Mesenchymal stem cell (in vitro differentiated cells and primary cell): ENCODE results near the gene RNLS.

Experiments
- DNase-seq: peaks from one replicate; pipeline ENCODE4 v3.0.0-alpha.2; 2013
- H2AFZ ChIP-seq: one replicate; pipeline ENCODE4 v1.6.1; 2013; ENCODE audit warnings: low read depth, mild to moderate bottlenecking, control low read depth, inconsistent platforms, low read length, moderate library complexity
- H2AK5ac ChIP-seq: 2 replicates; pipeline ENCODE4 v1.6.1; 2013; ENCODE audit warnings: low read length, moderate library complexity, mild to moderate bottlenecking, inconsistent platforms; ENCODE audit not compliant: severe bottlenecking
- H2BK120ac ChIP-seq: one replicate; pipeline ENCODE4 v1.6.1; 2013; ENCODE audit warnings: low read depth, mild to moderate bottlenecking, inconsistent platforms, low read length, moderate library complexity
- H2BK12ac ChIP-seq, 2 experiments: one replicate each; pipeline ENCODE4 v1.6.1; 2013; ENCODE audit warnings: inconsistent platforms in 2 of 2, low read length in 2 of 2, mild to moderate bottlenecking in 2 of 2, moderate library complexity in 2 of 2, control low read depth in 1 of 2
- H2BK15ac ChIP-seq: one replicate; pipeline ENCODE4 v1.6.1; 2013; ENCODE audit warnings: mild to moderate bottlenecking, low read depth, inconsistent platforms; ENCODE audit not compliant: poor library complexity, severe bottlenecking
- H2BK5ac ChIP-seq: 2 replicates; pipeline ENCODE4 v1.6.1; 2013; ENCODE audit warnings: low read depth, mild to moderate bottlenecking, low read length, control low read depth, inconsistent platforms; ENCODE audit not compliant: poor library complexity, severe bottlenecking
- H3K14ac ChIP-seq, 2 experiments: one replicate each; pipeline ENCODE4 v1.6.1; 2013; ENCODE audit warnings: inconsistent platforms in 2 of 2, low read length in 2 of 2, control low read depth in 1 of 2, mild to moderate bottlenecking in 1 of 2, moderate library complexity in 1 of 2
- H3K18ac ChIP-seq, 2 experiments: one replicate each; pipeline ENCODE4 v1.6.1; 2013; ENCODE audit warnings: inconsistent platforms in 2 of 2, low read length in 2 of 2, control low read depth in 1 of 2, low read depth in 1 of 2, mild to moderate bottlenecking in 1 of 2
- H3K23ac ChIP-seq, 2 experiments: one replicate each; pipeline ENCODE4 v1.6.1; 2013; ENCODE audit warnings: inconsistent platforms in 2 of 2, low read length in 2 of 2, mild to moderate bottlenecking in 2 of 2, moderate library complexity in 2 of 2, control low read depth in 1 of 2
- H3K27ac ChIP-seq: 2 replicates; pipeline ENCODE4 v1.5.1; 2013; ENCODE audit warnings: mild to moderate bottlenecking, moderate library complexity, low read length, control low read depth, inconsistent platforms; ENCODE audit not compliant: poor library complexity, severe bottlenecking
- H3K27me3 ChIP-seq, 2 experiments: 2 replicates each; pipeline versions ENCODE4 v1.6.1 to v1.7.0; 2013; ENCODE audit warnings: low read length in 2 of 2, mild to moderate bottlenecking in 2 of 2, moderate library complexity in 2 of 2, control low read depth in 1 of 2, inconsistent platforms in 1 of 2; ENCODE audit not compliant: control insufficient read depth in 1 of 2, insufficient read depth in 1 of 2
- H3K36me3 ChIP-seq, 2 experiments: 2 replicates each; pipeline versions ENCODE4 v1.6.1 to v1.7.0; 2013; ENCODE audit warnings: low read length in 2 of 2, control low read depth in 1 of 2, inconsistent platforms in 1 of 2, low read depth in 1 of 2, mild to moderate bottlenecking in 1 of 2; ENCODE audit not compliant: insufficient read depth in 2 of 2, control insufficient read depth in 1 of 2
- H3K4ac ChIP-seq, 2 experiments: one replicate each; pipeline ENCODE4 v1.6.1; 2013; ENCODE audit warnings: inconsistent platforms in 2 of 2, low read length in 2 of 2, mild to moderate bottlenecking in 2 of 2, moderate library complexity in 2 of 2, control low read depth in 1 of 2, low read depth in 1 of 2
- H3K4me1 ChIP-seq: 2 replicates; pipeline ENCODE4 v1.6.1; 2013; ENCODE audit warnings: low read depth, low read length, control low read depth; ENCODE audit not compliant: control insufficient read depth, insufficient read depth
- H3K4me2 ChIP-seq: 2 replicates; pipeline ENCODE4 v1.6.1; 2013; ENCODE audit warnings: low read length, mild to moderate bottlenecking, inconsistent platforms; ENCODE audit not compliant: poor library complexity, severe bottlenecking
- H3K4me3 ChIP-seq, 2 experiments: 2 replicates each; pipeline versions ENCODE4 v1.5.1 to v1.7.0; 2013; ENCODE audit warnings: low read length in 2 of 2, mild to moderate bottlenecking in 2 of 2, control low read depth in 1 of 2, low read depth in 1 of 2; ENCODE audit not compliant: insufficient read depth in 1 of 2
- H3K79me1 ChIP-seq: replicated peaks from 2 replicates; pipeline ENCODE4 v1.6.1; 2013; ENCODE audit warnings: mild to moderate bottlenecking, control low read depth, low read length, inconsistent platforms; ENCODE audit not compliant: poor library complexity, severe bottlenecking
- H3K9ac ChIP-seq: 2 replicates; pipeline ENCODE4 v1.7.0; 2013; ENCODE audit warnings: mild to moderate bottlenecking, low read length, moderate library complexity
- H3K9me3 ChIP-seq: 2 replicates; pipeline ENCODE4 v1.7.0; 2013; ENCODE audit warnings: mild to moderate bottlenecking, low read length; ENCODE audit not compliant: control insufficient read depth
- H4K8ac ChIP-seq: one replicate; pipeline ENCODE4 v1.6.1; 2013; ENCODE audit warnings: inconsistent platforms, mild to moderate bottlenecking, low read length, moderate library complexity
- H4K91ac ChIP-seq: one replicate; pipeline ENCODE4 v1.6.1; 2013; ENCODE audit warnings: mild to moderate bottlenecking, low read length, inconsistent platforms
- WGBS: methylation state at CpG from one replicate; pipeline ENCODE4 v1.1.7; 2013; ENCODE audit warnings: mixed read lengths; 5-methylcytosine and 5-hydroxymethylcytosine counted together

RNLS gene

DNA sequence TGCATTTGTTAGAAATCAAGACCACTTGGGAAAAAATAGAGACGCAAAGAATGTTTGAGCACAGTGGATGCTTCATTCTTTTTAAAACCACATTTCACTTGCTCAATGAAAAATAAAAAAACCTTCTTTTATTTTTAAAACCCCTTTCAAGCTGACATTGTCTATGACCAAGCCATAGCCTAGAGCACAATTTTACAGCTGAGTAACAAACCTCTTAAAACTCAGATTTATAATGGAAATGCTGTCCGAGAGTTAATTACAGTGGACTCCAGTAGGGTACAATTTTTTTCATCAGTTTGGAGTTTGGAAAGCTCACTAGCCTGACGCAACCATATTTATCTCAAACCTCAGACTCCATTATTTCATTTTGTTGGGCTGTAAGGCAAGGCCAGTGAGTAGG lies 116.3 kb downstream of the RNLS start:
- Histone ChIP-seq H3K18ac (no peak overlapping the region), H3K36me3 (no peaks in the 10 kb centered on the region), H3K4ac (no peak overlapping the region), H2BK5ac (no peak overlapping the region), H4K91ac (no peak overlapping the region), H3K79me1 (no peaks in the 10 kb centered on the region), H4K8ac (no peak overlapping the region), H2AFZ (no peak overlapping the region), H3K9ac (no peak overlapping the region), H3K9me3 (no peaks in the 10 kb centered on the region), H2BK12ac (no peak overlapping the region), H3K27ac (no peak overlapping the region), H3K23ac (no peak overlapping the region), H3K4me1 (no peaks in the 10 kb centered on the region), H2BK120ac (no peak overlapping the region), H2AK5ac (no peak overlapping the region), H3K4me2 (no peak overlapping the region), H2BK15ac (no peak overlapping the region), H3K27me3 (no peaks in the 10 kb centered on the region), H3K14ac (no peak overlapping the region), H3K4me3 (no peak overlapping the region)
- whole genome bisulfite sequencing, result 89% methylated on average over 1 of the region's 3 CpGs
- no peak for DNase-seq

DNA sequence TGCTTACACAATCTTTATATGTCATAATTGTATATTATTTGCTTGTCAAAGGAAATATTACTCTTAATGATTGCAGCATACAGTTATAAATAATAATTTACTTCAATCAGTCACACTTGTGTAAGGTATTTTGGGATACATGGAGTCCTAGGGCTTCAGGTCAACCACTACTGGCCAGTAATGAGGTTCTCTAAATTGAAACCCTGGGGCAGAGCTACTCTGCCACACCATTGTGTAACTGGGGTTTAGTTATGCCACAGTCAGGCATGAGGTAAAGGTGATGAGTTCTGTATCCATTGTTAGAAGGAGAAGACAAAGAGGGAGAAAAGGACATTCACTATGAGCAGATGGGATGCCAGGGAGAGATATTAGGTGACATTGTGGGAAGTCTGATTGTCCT lies 117.4 kb downstream of the RNLS start:
- no peak overlapping the region for H3K4me2 ChIP-seq
- H4K91ac ChIP-seq, result no peak overlapping the region
- no peak overlapping the region for H3K18ac ChIP-seq
- no peak overlapping the region for H3K4ac ChIP-seq
- no peak overlapping the region for H2BK5ac ChIP-seq
- H3K4me1 ChIP-seq, result no peaks in the 10 kb centered on the region
- no peaks in the 10 kb centered on the region for H3K36me3 ChIP-seq
- no peak for DNase-seq
- H3K9ac ChIP-seq, result no peak overlapping the region
- no peak overlapping the region for H3K27ac ChIP-seq
- H3K27me3 ChIP-seq, result no peaks in the 10 kb centered on the region
- no peak overlapping the region for H3K23ac ChIP-seq
- no peak overlapping the region for H2AK5ac ChIP-seq
- no peak overlapping the region for H4K8ac ChIP-seq
- no peak overlapping the region for H3K14ac ChIP-seq
- H3K4me3 ChIP-seq, result no peak overlapping the region
- H2BK120ac ChIP-seq, result no peak overlapping the region
- H3K79me1 ChIP-seq, result no peaks in the 10 kb centered on the region
- H2BK12ac ChIP-seq, result no peak overlapping the region
- no peak overlapping the region for H2BK15ac ChIP-seq
- H3K9me3 ChIP-seq, result no peaks in the 10 kb centered on the region
- no peak overlapping the region for H2AFZ ChIP-seq

DNA sequence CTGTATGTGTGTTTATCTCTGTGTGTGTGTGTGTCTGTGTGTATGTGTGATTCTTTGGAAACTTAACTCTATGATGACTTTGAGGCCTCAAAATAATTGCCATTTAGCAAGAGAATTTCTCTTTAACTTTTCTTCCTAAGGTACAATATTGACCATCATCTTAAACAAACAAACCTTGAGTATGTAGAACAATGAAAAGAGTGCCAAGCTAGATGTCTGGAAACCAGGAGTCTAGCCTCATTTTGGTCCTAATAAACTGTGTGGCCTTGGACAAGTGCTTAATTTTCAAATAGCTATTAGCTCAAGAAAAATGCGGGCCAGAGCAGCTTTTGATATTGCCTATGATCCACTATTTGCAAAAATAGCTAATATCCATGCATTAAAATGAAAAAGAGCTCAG lies 119.3 kb downstream of the RNLS start:
- H2BK5ac ChIP-seq, result no peak overlapping the region
- no peak overlapping the region for H3K4ac ChIP-seq
- H2BK15ac ChIP-seq, result no peak overlapping the region
- no peaks in the 10 kb centered on the region for H3K9me3 ChIP-seq
- no peak overlapping the region for H4K91ac ChIP-seq
- 100% methylated on average over 1 of the region's 1 CpG for WGBS
- H3K23ac ChIP-seq, result no peak overlapping the region
- H2AFZ ChIP-seq, result no peak overlapping the region
- H3K79me1 ChIP-seq, result no peaks in the 10 kb centered on the region
- H2BK12ac ChIP-seq, result no peak overlapping the region
- H3K36me3 ChIP-seq, result no peaks in the 10 kb centered on the region
- no peaks in the 10 kb centered on the region for H3K27me3 ChIP-seq
- no peak overlapping the region for H3K4me2 ChIP-seq
- no peak overlapping the region for H3K14ac ChIP-seq
- no peak overlapping the region for H3K27ac ChIP-seq
- H2BK120ac ChIP-seq, result no peak overlapping the region
- no peak overlapping the region for H4K8ac ChIP-seq
- DNase-seq, result no peak
- no peak overlapping the region for H2AK5ac ChIP-seq
- no peak overlapping the region for H3K18ac ChIP-seq
- H3K4me3 ChIP-seq, result no peak overlapping the region
- H3K4me1 ChIP-seq, result no peaks in the 10 kb centered on the region
- H3K9ac ChIP-seq, result no peak overlapping the region

DNA sequence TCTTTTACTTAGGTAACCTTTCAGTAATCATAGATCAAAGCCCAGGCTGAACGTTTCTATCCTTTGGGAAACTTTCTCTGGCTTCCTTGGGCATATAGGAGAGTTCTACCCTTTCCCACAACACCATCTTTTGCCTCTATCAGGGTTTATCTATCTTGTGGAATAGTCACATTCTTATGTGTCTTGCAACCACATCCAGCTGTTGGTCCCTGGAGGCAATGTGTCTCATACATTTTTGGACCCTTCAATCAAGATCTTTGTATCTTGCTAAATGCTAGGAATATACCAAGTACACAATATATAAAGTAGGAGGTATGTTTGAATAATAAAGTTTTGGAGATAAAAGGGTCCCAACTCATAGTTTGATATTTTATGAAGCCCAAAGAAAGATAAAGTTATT lies 121.7 kb downstream of the RNLS start:
- no peak overlapping the region for H3K4ac ChIP-seq
- H4K91ac ChIP-seq, result no peak overlapping the region
- no peak overlapping the region for H4K8ac ChIP-seq
- H2AK5ac ChIP-seq, result no peak overlapping the region
- no peak overlapping the region for H3K23ac ChIP-seq
- H3K27ac ChIP-seq, result no peak overlapping the region
- no peaks in the 10 kb centered on the region for H3K79me1 ChIP-seq
- H2BK120ac ChIP-seq, result no peak overlapping the region
- H2BK5ac ChIP-seq, result no peak overlapping the region
- no peaks in the 10 kb centered on the region for H3K27me3 ChIP-seq
- H2BK15ac ChIP-seq, result no peak overlapping the region
- no peak overlapping the region for H3K4me3 ChIP-seq
- no peak overlapping the region for H3K9ac ChIP-seq
- H2AFZ ChIP-seq, result no peak overlapping the region
- H3K14ac ChIP-seq, result no peak overlapping the region
- H3K4me2 ChIP-seq, result no peak overlapping the region
- no peaks in the 10 kb centered on the region for H3K36me3 ChIP-seq
- no peaks in the 10 kb centered on the region for H3K4me1 ChIP-seq
- H2BK12ac ChIP-seq, result no peak overlapping the region
- no peak overlapping the region for H3K18ac ChIP-seq
- H3K9me3 ChIP-seq, result no peaks in the 10 kb centered on the region
- WGBS, result 47% methylated on average over 1 of the region's 1 CpG
- DNase-seq, result no peak
